ENCODE measurements around the gene APMAP.

Gene APMAP

GRCh38 chr20:24954151-24954550 is 38.4 kb downstream of the APMAP start:
- H3K36me3 ChIP-seq (ENCODE audit: insufficient read depth) = no peaks in the 10 kb centered on the region
- no peak overlapping the region for H3K4me3 ChIP-seq (IDR thresholded peaks at IDR 0.05; ENCODE audit: insufficient read depth, low read depth, low read length)
- no peak overlapping the region for H3K9ac ChIP-seq
- no peak overlapping the region for H3K4me2 ChIP-seq
- H3K27me3 ChIP-seq (ENCODE audit: insufficient read depth, low read depth) = no peaks in the 10 kb centered on the region
- TF ChIP-seq CTCF (conservative IDR thresholded peaks at IDR 0.05; ENCODE audit: low read depth, low read length) = no peak
- no peaks in the 10 kb centered on the region for H3K4me1 ChIP-seq (ENCODE audit: low read depth, poor library complexity, severe bottlenecking)
- H2AFZ ChIP-seq (ENCODE audit: low read depth) = no peak overlapping the region
- H3K27ac ChIP-seq = no peak overlapping the region
- H4K20me1 ChIP-seq (ENCODE audit: insufficient read depth) = no peaks in the 10 kb centered on the region
- no peaks in the 10 kb centered on the region for H3K79me2 ChIP-seq (ENCODE audit: insufficient read depth, low read depth)

GRCh38 chr20:24953621-24954133 is 38.9 kb downstream of the APMAP start:
- TF ChIP-seq CTCF (conservative IDR thresholded peaks at IDR 0.05; ENCODE audit: low read depth, low read length) = no peak
- H3K4me1 ChIP-seq (ENCODE audit: low read depth, poor library complexity, severe bottlenecking) = no peaks in the 10 kb centered on the region
- H3K27ac ChIP-seq = no peak overlapping the region
- no peaks in the 10 kb centered on the region for H3K27me3 ChIP-seq (ENCODE audit: insufficient read depth, low read depth)
- no peaks in the 10 kb centered on the region for H3K36me3 ChIP-seq (ENCODE audit: insufficient read depth)
- H2AFZ ChIP-seq (ENCODE audit: low read depth) = no peak overlapping the region
- no peaks in the 10 kb centered on the region for H3K79me2 ChIP-seq (ENCODE audit: insufficient read depth, low read depth)
- no peak overlapping the region for H3K4me3 ChIP-seq (IDR thresholded peaks at IDR 0.05; ENCODE audit: insufficient read depth, low read depth, low read length)
- no peaks in the 10 kb centered on the region for H4K20me1 ChIP-seq (ENCODE audit: insufficient read depth)
- H3K4me2 ChIP-seq = no peak overlapping the region
- no peak overlapping the region for H3K9ac ChIP-seq

DNA sequence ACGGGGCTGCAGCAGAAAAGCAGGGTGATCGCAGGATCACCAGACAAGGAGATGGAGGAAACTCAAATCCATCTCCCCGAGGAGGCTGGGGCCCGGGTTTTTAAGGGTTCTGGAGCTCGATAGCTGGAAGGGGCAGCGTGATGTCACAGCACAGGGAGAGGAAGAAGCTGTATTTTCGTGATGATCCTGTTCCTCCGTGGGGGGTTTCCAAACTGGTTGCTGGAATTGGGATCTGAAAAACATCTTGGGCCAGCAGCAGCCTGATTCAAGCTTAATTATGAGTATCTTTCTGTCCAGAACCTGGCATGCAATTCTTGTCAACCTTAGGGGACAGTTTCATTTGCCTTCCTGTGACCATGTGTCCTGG is 39.4 kb downstream of the APMAP start:
- no peaks in the 10 kb centered on the region for H3K79me2 ChIP-seq (ENCODE audit: insufficient read depth, low read depth)
- no peak for TF ChIP-seq CTCF (conservative IDR thresholded peaks at IDR 0.05; ENCODE audit: low read depth, low read length)
- no peaks in the 10 kb centered on the region for H4K20me1 ChIP-seq (ENCODE audit: insufficient read depth)
- H3K4me3 ChIP-seq (IDR thresholded peaks at IDR 0.05; ENCODE audit: insufficient read depth, low read depth, low read length) = no peak overlapping the region
- H3K36me3 ChIP-seq (ENCODE audit: insufficient read depth) = no peaks in the 10 kb centered on the region
- H3K4me1 ChIP-seq (ENCODE audit: low read depth, poor library complexity, severe bottlenecking) = no peaks in the 10 kb centered on the region
- no peaks in the 10 kb centered on the region for H3K27me3 ChIP-seq (ENCODE audit: insufficient read depth, low read depth)
- no peak overlapping the region for H2AFZ ChIP-seq (ENCODE audit: low read depth)
- no peak overlapping the region for H3K27ac ChIP-seq
- no peak overlapping the region for H3K9ac ChIP-seq
- H3K4me2 ChIP-seq = no peak overlapping the region

DNA sequence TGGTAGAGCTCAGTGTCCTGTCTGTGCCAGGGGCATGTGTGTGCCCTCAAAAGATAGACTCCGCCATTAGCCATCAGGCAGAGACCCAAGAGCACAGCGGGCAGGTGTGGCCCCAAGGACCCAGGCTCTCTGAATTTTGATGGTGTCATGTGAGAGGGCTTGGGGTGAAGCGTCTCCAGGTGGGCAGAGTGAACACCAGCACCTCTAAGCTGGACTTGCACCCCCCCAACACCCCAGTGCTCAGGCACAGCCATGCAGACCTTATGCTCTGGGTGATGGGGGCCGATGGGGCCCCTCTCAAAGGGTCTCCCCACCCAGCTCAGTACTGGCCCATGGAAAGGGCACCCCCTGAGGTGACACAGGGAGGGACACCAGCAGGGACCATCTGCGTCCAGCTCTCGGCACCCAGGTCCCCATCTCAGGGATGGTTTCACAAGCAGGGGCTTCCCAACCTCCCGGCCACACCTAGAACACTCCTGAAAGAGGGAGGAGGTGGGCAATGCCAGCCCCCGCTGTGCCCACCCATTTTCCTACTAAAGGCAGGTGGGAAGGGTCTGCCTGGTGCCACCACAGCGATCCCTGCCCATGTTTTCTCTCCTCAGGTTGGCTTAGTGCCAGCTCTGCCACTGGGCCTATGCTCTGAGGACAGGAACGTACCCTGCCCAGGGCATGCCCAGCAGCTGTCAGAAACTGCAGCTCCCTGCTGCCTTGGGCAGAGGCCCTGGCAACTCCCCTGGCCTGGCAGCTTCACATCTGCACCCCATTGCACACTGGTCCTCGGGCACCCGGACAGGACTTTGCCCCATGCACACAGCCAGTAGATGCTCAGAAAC is 40.0 kb downstream of the APMAP start:
- Histone ChIP-seq H4K20me1 (ENCODE audit: insufficient read depth) (no peaks in the 10 kb centered on the region), H3K79me2 (ENCODE audit: insufficient read depth, low read depth) (no peaks in the 10 kb centered on the region), H3K27ac (no peak overlapping the region)

More for the DNA sequence above, 40.0 kb downstream of the APMAP start:
- Histone ChIP-seq H3K4me2 (no peak overlapping the region), H3K36me3 (ENCODE audit: insufficient read depth) (no peaks in the 10 kb centered on the region), H3K27me3 (ENCODE audit: insufficient read depth, low read depth) (no peaks in the 10 kb centered on the region), H3K4me3 (IDR thresholded peaks at IDR 0.05; ENCODE audit: insufficient read depth, low read depth, low read length) (no peak overlapping the region), H3K4me1 (ENCODE audit: low read depth, poor library complexity, severe bottlenecking) (no peaks in the 10 kb centered on the region), H2AFZ (ENCODE audit: low read depth) (no peak overlapping the region), H3K9ac (no peak overlapping the region)
- no peak for TF ChIP-seq CTCF (conservative IDR thresholded peaks at IDR 0.05; ENCODE audit: low read depth, low read length)

All from KMS-11 (cell line).